Daoy (cell line): Measurements from ENCODE around the gene COL13A1. TPM values are rescaled to one million over a fixed set of nuclear protein-coding genes. Genes with fewer than 3 reads are reported as not detected.

ENCODE experiments used
- DNase-seq: peaks from one replicate; pipeline ENCODE4 v3.0.0-alpha.2; 2015; ENCODE audit warnings: low read depth
- total RNA-seq: library from RNA; depleted of rRNA; stranded (reverse); fragments of >200 nt; shearing (Covaris generic); gene quantifications from 2 replicates; pipeline ENCODE4 v1.2.3, GENCODE V29; 2014

The COL13A1 gene
- total RNA-seq, 1 experiment from 2014 or later, result 19.5 TPM

GRCh38 chr10:69906425-69906824 lies 104.7 kb downstream of the COL13A1 start:
- DNase-seq, result no peak

- no peak for DNase-seq
These were observed 105.8 kb downstream of the COL13A1 start for GRCh38 chr10:69907517-69907916.

GRCh38 chr10:69908124-69908523 lies 106.4 kb downstream of the COL13A1 start:
- DNase-seq, result no peak

GRCh38 chr10:69910561-69910960 lies 108.9 kb downstream of the COL13A1 start:
- DNase-seq, result no peak

- no peak for DNase-seq
These were observed 110.2 kb downstream of the COL13A1 start for GRCh38 chr10:69911613-69912528.

- no peak for DNase-seq
These were observed 110.9 kb downstream of the COL13A1 start for GRCh38 chr10:69912589-69912988.

- DNase-seq, result no peak
These were observed 112.1 kb downstream of the COL13A1 start for GRCh38 chr10:69913606-69914382.

- peak; percentile 67 for DNase-seq
These were observed 112.9 kb downstream of the COL13A1 start for GRCh38 chr10:69914398-69915214.

- no peak for DNase-seq
These were observed 113.5 kb downstream of the COL13A1 start for GRCh38 chr10:69915215-69915560.

GRCh38 chr10:69916118-69916517 lies 114.4 kb downstream of the COL13A1 start:
- DNase-seq, result no peak

GRCh38 chr10:69918036-69918435 lies 116.3 kb downstream of the COL13A1 start:
- DNase-seq, result no peak

- DNase-seq, result no peak
These were observed 117.5 kb downstream of the COL13A1 start for GRCh38 chr10:69919250-69919649.

- no peak for DNase-seq
These were observed 123.4 kb downstream of the COL13A1 start for GRCh38 chr10:69925111-69925510.

- DNase-seq, result no peak
These were observed 126.6 kb downstream of the COL13A1 start for GRCh38 chr10:69928339-69928738.

- no peak for DNase-seq
These were observed 127.9 kb downstream of the COL13A1 start for GRCh38 chr10:69929575-69929974.

- no peak for DNase-seq
These were observed 133.1 kb downstream of the COL13A1 start for GRCh38 chr10:69934768-69935167.

GRCh38 chr10:69936091-69936490 lies 134.4 kb downstream of the COL13A1 start:
- DNase-seq, result no peak

- DNase-seq, result no peak
These were observed 136.9 kb downstream of the COL13A1 start for GRCh38 chr10:69938541-69938991.

GRCh38 chr10:69939061-69939460 lies 137.4 kb downstream of the COL13A1 start:
- no peak for DNase-seq

GRCh38 chr10:69939481-69939880 lies 137.8 kb downstream of the COL13A1 start:
- DNase-seq, result no peak

- no peak for DNase-seq
These were observed 140.0 kb downstream of the COL13A1 start for GRCh38 chr10:69941730-69942129.

- DNase-seq, result no peak
These were observed 141.7 kb downstream of the COL13A1 start for GRCh38 chr10:69943292-69943820.
